Spleen (tissue), 11 donors: ENCODE measurements around the gene SHISA9. TPM values are rescaled to one million over a fixed set of nuclear protein-coding genes. Genes with fewer than 3 reads are reported as not detected.

Source experiments
- DNase-seq: peaks from one replicate; pipeline ENCODE4 v3.0.0-alpha.2; 2020
- H3K27ac ChIP-seq, 8 donors: fragments of 200-600 bp; sonication (generic) in 7 of 8; 1 replicate in 4 of 8; 2 replicates in 4 of 8; pipeline versions ENCODE4 v1.5.0 to v1.8.0; 2016 to 2021; ENCODE audit warnings: inconsistent platforms in 4 of 8, mild to moderate bottlenecking in 4 of 8, moderate library complexity in 1 of 8
- H3K27me3 ChIP-seq, 7 donors: fragments of 200-600 bp; sonication (generic) in 6 of 7; replicated peaks in 1 of 7; 1 replicate in 4 of 7; 2 replicates in 3 of 7; pipeline versions ENCODE4 v1.5.0 to v1.8.0; 2016 to 2021; ENCODE audit warnings: inconsistent platforms in 3 of 7, mild to moderate bottlenecking in 1 of 7
- H3K36me3 ChIP-seq, 6 donors: fragments of 200-600 bp; sonication (generic) in 5 of 6; 1 replicate in 4 of 6; 2 replicates in 2 of 6; pipeline versions ENCODE4 v1.5.0 to v1.8.0; 2016 to 2021; ENCODE audit warnings: inconsistent platforms in 2 of 6
- H3K4me1 ChIP-seq, 6 donors: fragments of 200-600 bp; sonication (generic) in 5 of 6; 1 replicate in 3 of 6; 2 replicates in 3 of 6; pipeline versions ENCODE4 v1.5.0 to v1.8.0; 2016 to 2021; ENCODE audit warnings: inconsistent platforms in 3 of 6
- H3K4me3 ChIP-seq, 8 donors: fragments of 200-600 bp; sonication (generic) in 7 of 8; 1 replicate in 4 of 8; 2 replicates in 4 of 8; pipeline versions ENCODE4 v1.5.0 to v1.8.0; 2016 to 2021; ENCODE audit warnings: inconsistent platforms in 4 of 8, mild to moderate bottlenecking in 4 of 8, moderate library complexity in 2 of 8
- H3K9me3 ChIP-seq, 8 donors: fragments of 200-600 bp; sonication (generic) in 7 of 8; 1 replicate in 4 of 8; 2 replicates in 4 of 8; pipeline versions ENCODE4 v1.5.0 to v1.8.0; 2016 to 2021; ENCODE audit warnings: inconsistent platforms in 4 of 8
- CTCF ChIP-seq, 11 experiments: fragments of 200-600 bp in 7 of 11; fragments of 450-650 bp in 4 of 11; sonication (generic) in 4 of 11; IDR thresholded peaks in 8 of 11; conservative IDR thresholded peaks in 3 of 11; 1 replicate in 7 of 11; 2 replicates in 4 of 11; pipeline versions ENCODE4 v1.4.0 to v1.8.0; 2016 to 2021; ENCODE audit warnings: antibody characterized with exemption in 11 of 11, inconsistent platforms in 4 of 11, mild to moderate bottlenecking in 1 of 11
- POLR2A ChIP-seq, 3 donors: fragments of 450-650 bp; IDR thresholded peaks; one replicate each; pipeline ENCODE4 v1.5.1; 2017; ENCODE audit warnings: antibody characterized with exemption in 3 of 3, mild to moderate bottlenecking in 1 of 3
- POLR2AphosphoS5 ChIP-seq, 3 donors: sonication (generic); formaldehyde crosslinking; IDR thresholded peaks; one replicate each; pipeline ENCODE4 v1.5.1; 2017; ENCODE audit warnings: antibody characterized with exemption in 3 of 3
- WGBS, 5 donors: extraction: QIAGEN DNeasy Blood & Tissue Kit in 3 of 5; methylation state at CpG; one replicate each; pipeline versions ENCODE4 v1.1.5 to v1.1.7; 2013 to 2018; 5-methylcytosine and 5-hydroxymethylcytosine counted together
- intact Hi-C: fragments of 100-400 bp; cut with DNase I; formaldehyde crosslinking; loops from one replicate; pipeline ENCODE4 v1.15.0; 2023; ENCODE audit warnings: low total_unique reads
- polyA plus RNA-seq, 3 donors: library from polyadenylated mRNA; stranded (reverse); fragments of 200-250 nt; gene quantifications; one replicate each; pipeline ENCODE4 v1.2.1, GENCODE V29; 2013
- total RNA-seq, 7 donors: library from RNA; depleted of rRNA in 3 of 7; stranded (reverse); fragments of >200 nt in 3 of 7; fragmentation: NEBNext Ultra II Directional in 4 of 7; extraction: Animal tissue kit (Norgen Biotek cat#: 25700) in 4 of 7; gene quantifications; one replicate each; pipeline versions ENCODE4 v1.1.0 to v1.2.1, GENCODE V29; 2016 to 2021
- donor health status: healthy with polysubstance abuse.
- donor health status: DM: no; HTN: no; CAD: no; lungs with moderate emphysema.
- donor health status: DM: no; HTN: no; CAD: no.
- donor health status: Bipolar disorder and iron deficiency.
- donor health status: healthy.
- donor health status: DM: no; HTN: no; CAD: no.
- donor health status: DM: yes; HTN: yes; CAD: no.

Gene SHISA9
- total and polyA plus RNA-seq, 10 donors = 0.02 to 0.17 (median 0.05) TPM; not detected in 4

GRCh38 chr16:13205352-13205751, 304.0 kb downstream of the SHISA9 start:
- intact Hi-C loops = no loop called here
- H3K27me3 ChIP-seq = no peaks in the 10 kb centered on the region
- H3K27ac ChIP-seq = no peak overlapping the region
- H3K9me3 ChIP-seq = no peaks in the 10 kb centered on the region
- no peak overlapping the region for H3K4me3 ChIP-seq
- H3K36me3 ChIP-seq = no peaks in the 10 kb centered on the region
- no peak for TF ChIP-seq POLR2AphosphoS5 (IDR thresholded peaks at IDR 0.05)
- TF ChIP-seq CTCF (IDR thresholded peaks at IDR 0.05 in 8 of 11, conservative IDR thresholded peaks at IDR 0.05 in 3 of 11) = no peak
- TF ChIP-seq POLR2A (IDR thresholded peaks at IDR 0.05) = no peak
- DNase-seq = no peak
- H3K4me1 ChIP-seq = no peaks in the 10 kb centered on the region

- TF ChIP-seq POLR2AphosphoS5 (IDR thresholded peaks at IDR 0.05) (no peak), CTCF (IDR thresholded peaks at IDR 0.05 in 8 of 11, conservative IDR thresholded peaks at IDR 0.05 in 3 of 11) (no peak), POLR2A (IDR thresholded peaks at IDR 0.05) (no peak)
- intact Hi-C loops = no loop called here
- no peaks in the 10 kb centered on the region for H3K27me3 ChIP-seq
- no peaks in the 10 kb centered on the region for H3K4me1 ChIP-seq
- H3K9me3 ChIP-seq = no peaks in the 10 kb centered on the region
- H3K36me3 ChIP-seq = no peaks in the 10 kb centered on the region
- H3K4me3 ChIP-seq = no peak overlapping the region
- no peak overlapping the region for H3K27ac ChIP-seq
- WGBS, 5 donors = 66 to 82% (median 73%) methylated on average over 4 of the region's 4 CpGs
- DNase-seq = no peak
Observed at GRCh38 chr16:13206606-13207005, 305.2 kb downstream of the SHISA9 start.

- WGBS, 5 donors = 81 to 93% (median 83%) methylated on average over 5 of the region's 5 CpGs
- Histone ChIP-seq H3K9me3 (no peaks in the 10 kb centered on the region), H3K4me3 (no peak overlapping the region), H3K27me3 (no peaks in the 10 kb centered on the region), H3K27ac (no peak overlapping the region), H3K36me3 (no peaks in the 10 kb centered on the region), H3K4me1 (no peaks in the 10 kb centered on the region)
- intact Hi-C loops = no loop called here
- no peak for DNase-seq
- TF ChIP-seq POLR2AphosphoS5 (IDR thresholded peaks at IDR 0.05) = no peak
- TF ChIP-seq POLR2A (IDR thresholded peaks at IDR 0.05) = no peak
Observed at GRCh38 chr16:13207151-13207550, 305.8 kb downstream of the SHISA9 start.

GRCh38 chr16:13223666-13224065, 322.3 kb downstream of the SHISA9 start:
- Histone ChIP-seq H3K36me3 (no peaks in the 10 kb centered on the region), H3K27ac (no peak overlapping the region), H3K4me3 (no peak overlapping the region), H3K9me3 (peaks cover 0 to 59% (median 4%) of the 10 kb centered on the region in 8 donors), H3K4me1 (no peaks in the 10 kb centered on the region), H3K27me3 (no peaks in the 10 kb centered on the region)
- no peak for DNase-seq
- intact Hi-C loops = no loop called here
- no peak for TF ChIP-seq POLR2A (IDR thresholded peaks at IDR 0.05)
- TF ChIP-seq CTCF (IDR thresholded peaks at IDR 0.05 in 8 of 11, conservative IDR thresholded peaks at IDR 0.05 in 3 of 11) = no peak
- TF ChIP-seq POLR2AphosphoS5 (IDR thresholded peaks at IDR 0.05) = no peak
- 86 to 96% (median 95%) methylated on average over 1 of the region's 1 CpG for WGBS, 5 donors

- H3K27me3 ChIP-seq = no peaks in the 10 kb centered on the region
- intact Hi-C loops = no loop called here
- peaks cover 0 to 24% (median 3%) of the 10 kb centered on the region in 8 donors for H3K9me3 ChIP-seq
- no peak overlapping the region for H3K27ac ChIP-seq
- 77 to 86% (median 83%) methylated on average over 6 of the region's 6 CpGs for WGBS, 5 donors
- no peak for TF ChIP-seq POLR2AphosphoS5 (IDR thresholded peaks at IDR 0.05)
- TF ChIP-seq CTCF (IDR thresholded peaks at IDR 0.05 in 8 of 11, conservative IDR thresholded peaks at IDR 0.05 in 3 of 11) = no peak
- no peak for TF ChIP-seq POLR2A (IDR thresholded peaks at IDR 0.05)
- no peak overlapping the region for H3K4me3 ChIP-seq
- H3K36me3 ChIP-seq = no peaks in the 10 kb centered on the region
- DNase-seq = no peak
- H3K4me1 ChIP-seq = no peaks in the 10 kb centered on the region
Observed at GRCh38 chr16:13229039-13229438, 327.6 kb downstream of the SHISA9 start.
